H9 (cell line): Measurements from ENCODE around the gene NARF. TPM values are rescaled to one million over a fixed set of nuclear protein-coding genes. Genes with fewer than 3 reads are reported as not detected.

ENCODE experiments used
- DNase-seq: peaks from one replicate; pipeline ENCODE4 v3.0.0-alpha.2; 2017
- H2AFZ ChIP-seq: one replicate; pipeline ENCODE4 v1.6.1; 2013; ENCODE audit warnings: mild to moderate bottlenecking, low read length, control low read depth, moderate library complexity
- H2AK5ac ChIP-seq: 2 replicates; pipeline ENCODE4 v1.6.1; 2013; ENCODE audit warnings: low read length, control low read depth, mixed read lengths; ENCODE audit not compliant: insufficient read length
- H2BK120ac ChIP-seq: one replicate; pipeline ENCODE4 v1.6.1; 2013; ENCODE audit warnings: low read depth, mild to moderate bottlenecking, low read length, control low read depth, inconsistent platforms; ENCODE audit not compliant: poor library complexity, severe bottlenecking
- H2BK12ac ChIP-seq: 2 replicates; pipeline ENCODE4 v1.6.1; 2013; ENCODE audit warnings: low read length, control low read depth, mixed read lengths, low read depth; ENCODE audit not compliant: insufficient read length
- H2BK15ac ChIP-seq: 2 replicates; pipeline ENCODE4 v1.6.1; 2013; ENCODE audit warnings: low read depth, low read length, control low read depth
- H2BK20ac ChIP-seq: one replicate; pipeline ENCODE4 v1.6.1; 2013; ENCODE audit warnings: low read depth, mild to moderate bottlenecking, low read length, control low read depth, inconsistent platforms; ENCODE audit not compliant: poor library complexity, severe bottlenecking
- H2BK5ac ChIP-seq: 2 replicates; pipeline ENCODE4 v1.6.1; 2013; ENCODE audit warnings: low read length, control low read depth, mixed read lengths; ENCODE audit not compliant: insufficient read length
- H3K14ac ChIP-seq: 2 replicates; pipeline ENCODE4 v1.6.1; 2013; ENCODE audit warnings: low read length, control low read depth; ENCODE audit not compliant: insufficient read depth
- H3K18ac ChIP-seq: 2 replicates; pipeline ENCODE4 v1.6.1; 2013; ENCODE audit warnings: low read depth, mild to moderate bottlenecking, mixed read lengths, low read length, control low read depth; ENCODE audit not compliant: insufficient read length
- H3K23ac ChIP-seq: 2 replicates; pipeline ENCODE4 v1.6.1; 2013; ENCODE audit warnings: low read length, control low read depth, mixed read lengths, low read depth; ENCODE audit not compliant: insufficient read length
- H3K23me2 ChIP-seq: 2 replicates; pipeline ENCODE4 v1.6.1; 2013; ENCODE audit warnings: low read depth, mild to moderate bottlenecking, mixed read lengths, low read length, control low read depth; ENCODE audit not compliant: insufficient read length, poor library complexity, severe bottlenecking
- H3K27ac ChIP-seq: 2 replicates; pipeline ENCODE4 v1.5.1; 2013; ENCODE audit warnings: low read length, control low read depth, mixed read lengths, low read depth; ENCODE audit not compliant: insufficient read length
- H3K27me3 ChIP-seq: 2 replicates; pipeline ENCODE4 v1.6.1; 2013; ENCODE audit warnings: low read length, control low read depth, inconsistent platforms; ENCODE audit not compliant: insufficient read depth
- H3K4ac ChIP-seq: 2 replicates; pipeline ENCODE4 v1.6.1; 2013; ENCODE audit warnings: low read depth, mild to moderate bottlenecking, control low read depth, inconsistent platforms, low read length, moderate library complexity
- H3K4me1 ChIP-seq: 2 replicates; pipeline ENCODE4 v1.6.1; 2013; ENCODE audit warnings: low read length, control low read depth, inconsistent platforms; ENCODE audit not compliant: insufficient read depth
- H3K4me2 ChIP-seq: 2 replicates; pipeline ENCODE4 v1.6.1; 2013; ENCODE audit warnings: low read length, control low read depth, mixed read lengths; ENCODE audit not compliant: insufficient read length, insufficient read depth
- H3K56ac ChIP-seq: 2 replicates; pipeline ENCODE4 v1.6.1; 2013; ENCODE audit warnings: low read depth, mild to moderate bottlenecking, mixed read lengths, low read length, control low read depth; ENCODE audit not compliant: insufficient read length
- H3K79me1 ChIP-seq: 2 replicates; pipeline ENCODE4 v1.6.1; 2013; ENCODE audit warnings: low read depth, mild to moderate bottlenecking, moderate library complexity, low read length, control low read depth, inconsistent platforms; ENCODE audit not compliant: insufficient read depth, poor library complexity, severe bottlenecking
- H3K79me2 ChIP-seq: 2 replicates; pipeline ENCODE4 v1.6.1; 2013; ENCODE audit warnings: low read length, control low read depth, inconsistent platforms; ENCODE audit not compliant: insufficient read depth
- H3K9ac ChIP-seq: 2 replicates; pipeline ENCODE4 v1.6.1; 2013; ENCODE audit warnings: low read length, control low read depth, mixed read lengths; ENCODE audit not compliant: insufficient read length; ENCODE audit errors: extremely low read depth
- H3K9me3 ChIP-seq: one replicate; pipeline ENCODE4 v1.6.1; 2013; ENCODE audit warnings: low read depth, low read length, inconsistent platforms; ENCODE audit not compliant: control insufficient read depth
- H3T11ph ChIP-seq: one replicate; pipeline ENCODE4 v1.6.1; 2013; ENCODE audit warnings: mild to moderate bottlenecking, low read length, control low read depth, inconsistent platforms
- H4K20me1 ChIP-seq: one replicate; pipeline ENCODE4 v1.6.1; 2013; ENCODE audit not compliant: control insufficient read depth, insufficient read length, insufficient read depth
- H4K5ac ChIP-seq: 2 replicates; pipeline ENCODE4 v1.6.1; 2013; ENCODE audit warnings: low read depth, mild to moderate bottlenecking, mixed read lengths, low read length, control low read depth; ENCODE audit not compliant: insufficient read length
- H4K8ac ChIP-seq: replicated peaks from 2 replicates; pipeline ENCODE4 v1.6.1; 2013; ENCODE audit warnings: low read length, control low read depth, mixed read lengths, low read depth; ENCODE audit not compliant: insufficient read length
- H4K91ac ChIP-seq: 2 replicates; pipeline ENCODE4 v1.6.1; 2013; ENCODE audit warnings: low read depth, mild to moderate bottlenecking, moderate library complexity, mixed read lengths, low read length, control low read depth; ENCODE audit not compliant: insufficient read length
- H3K27ac Mint-ChIP-seq, 3 experiments: 2 replicates in 2 of 3; 3 replicates in 1 of 3; pipeline ENCODE4 v1.8.0; 2020 to 2021; ENCODE audit warnings: mixed read lengths in 3 of 3, mild to moderate bottlenecking in 1 of 3, moderate library complexity in 1 of 3
- H3K27me3 Mint-ChIP-seq: 2 replicates; pipeline ENCODE4 v1.8.0; 2021; ENCODE audit warnings: low read depth, mild to moderate bottlenecking, moderate library complexity, mixed read lengths
- H3K36me3 Mint-ChIP-seq, 3 experiments: 2 replicates in 2 of 3; 3 replicates in 1 of 3; pipeline ENCODE4 v1.8.0; 2020 to 2021; ENCODE audit warnings: low read depth in 3 of 3, mixed read lengths in 3 of 3; ENCODE audit not compliant: insufficient read depth in 1 of 3
- H3K4me1 Mint-ChIP-seq, 2 experiments: 2 replicates each; pipeline ENCODE4 v1.8.0; 2020; ENCODE audit warnings: mixed read lengths in 2 of 2
- H3K4me3 Mint-ChIP-seq, 2 experiments: 2 replicates in 1 of 2; 3 replicates in 1 of 2; pipeline ENCODE4 v1.8.0; 2020 to 2021; ENCODE audit warnings: mild to moderate bottlenecking in 2 of 2, mixed read lengths in 2 of 2, moderate library complexity in 1 of 2
- H3K9me3 Mint-ChIP-seq, 2 experiments: 2 replicates in 1 of 2; 3 replicates in 1 of 2; pipeline ENCODE4 v1.8.0; 2020; ENCODE audit warnings: mild to moderate bottlenecking in 2 of 2, mixed read lengths in 2 of 2, moderate library complexity in 1 of 2
- WGBS: extraction: QIAGEN DNeasy Blood & Tissue Kit; methylation state at CpG from one replicate; pipeline ENCODE4 v1.1.7; 2013; ENCODE audit warnings: missing lambda C conversion rate, low lambda C conversion rate, mixed read lengths; ENCODE audit not compliant: insufficient read length; ENCODE audit errors: extremely low coverage; 5-methylcytosine and 5-hydroxymethylcytosine counted together
- total RNA-seq: library from RNA; stranded (reverse); gene quantifications from 2 replicates; pipeline ENCODE4 v1.2.1, GENCODE V29; 2021
- TF ChIP-seq, protein P1 (sequence below): fragments of 200-600 bp; sonication (generic); conservative IDR thresholded peaks from 3 replicates; pipeline ENCODE4 v1.8.0; 2021; ENCODE audit warnings: antibody characterized with exemption, mild to moderate bottlenecking

The NARF gene
- total RNA-seq, 1 experiment from 2014 or later: 124 TPM

- DNase-seq: no peak
- peaks cover 0 to 3% of the 10 kb centered on the region in 2 experiments; a peak in 1 of 5 replicates for H3K9me3 Mint-ChIP-seq
- H3K14ac ChIP-seq: no peak overlapping the region; the same call in 1 of the 2 replicates
- H3K9me3 ChIP-seq: no peaks in the 10 kb centered on the region
- no peak overlapping the region for H2AK5ac ChIP-seq
- no peak overlapping the region for H2BK20ac ChIP-seq
- no peak overlapping the region for H3K23ac ChIP-seq
- H3K4me3 Mint-ChIP-seq: no peak overlapping the region
- peaks cover 4% of the 10 kb centered on the region for H3K23me2 ChIP-seq
- peaks cover 36% of the 10 kb centered on the region for H3K27me3 Mint-ChIP-seq
- no peaks in the 10 kb centered on the region for H3K79me2 ChIP-seq
- H3K4me2 ChIP-seq: no peak overlapping the region
- no CpG with 5 or more reads among the region's 8 CpGs for WGBS
- H2BK120ac ChIP-seq: no peak overlapping the region
- no peak overlapping the region for H3K18ac ChIP-seq
- peaks cover 4% of the 10 kb centered on the region; the same call in 1 of the 2 replicates for H3K27me3 ChIP-seq
- TF ChIP-seq, protein P1, sequence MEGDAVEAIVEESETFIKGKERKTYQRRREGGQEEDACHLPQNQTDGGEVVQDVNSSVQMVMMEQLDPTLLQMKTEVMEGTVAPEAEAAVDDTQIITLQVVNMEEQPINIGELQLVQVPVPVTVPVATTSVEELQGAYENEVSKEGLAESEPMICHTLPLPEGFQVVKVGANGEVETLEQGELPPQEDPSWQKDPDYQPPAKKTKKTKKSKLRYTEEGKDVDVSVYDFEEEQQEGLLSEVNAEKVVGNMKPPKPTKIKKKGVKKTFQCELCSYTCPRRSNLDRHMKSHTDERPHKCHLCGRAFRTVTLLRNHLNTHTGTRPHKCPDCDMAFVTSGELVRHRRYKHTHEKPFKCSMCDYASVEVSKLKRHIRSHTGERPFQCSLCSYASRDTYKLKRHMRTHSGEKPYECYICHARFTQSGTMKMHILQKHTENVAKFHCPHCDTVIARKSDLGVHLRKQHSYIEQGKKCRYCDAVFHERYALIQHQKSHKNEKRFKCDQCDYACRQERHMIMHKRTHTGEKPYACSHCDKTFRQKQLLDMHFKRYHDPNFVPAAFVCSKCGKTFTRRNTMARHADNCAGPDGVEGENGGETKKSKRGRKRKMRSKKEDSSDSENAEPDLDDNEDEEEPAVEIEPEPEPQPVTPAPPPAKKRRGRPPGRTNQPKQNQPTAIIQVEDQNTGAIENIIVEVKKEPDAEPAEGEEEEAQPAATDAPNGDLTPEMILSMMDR: no peak
- H4K8ac ChIP-seq: no peak overlapping the region
- H4K5ac ChIP-seq: no peak overlapping the region
- H3K27ac ChIP-seq: no peak overlapping the region
- H4K91ac ChIP-seq: no peak overlapping the region
- no peaks in the 10 kb centered on the region for H4K20me1 ChIP-seq
- H3K4me1 Mint-ChIP-seq: peaks cover 6% of the 10 kb centered on the region in 2 experiments; a peak in 3 of 4 replicates
- no peak overlapping the region for H3T11ph ChIP-seq
- H3K9ac ChIP-seq: no peak overlapping the region
- no peak overlapping the region for H3K56ac ChIP-seq
- no peak overlapping the region for H2BK12ac ChIP-seq
- H3K36me3 Mint-ChIP-seq: no peaks in the 10 kb centered on the region; a peak in 1 of 7 replicates
- no peak overlapping the region for H2BK15ac ChIP-seq
- H3K79me1 ChIP-seq: no peaks in the 10 kb centered on the region
- no peak overlapping the region for H2BK5ac ChIP-seq
- H3K27ac Mint-ChIP-seq: no peak overlapping the region
- H2AFZ ChIP-seq: no peak overlapping the region
- H3K4ac ChIP-seq: no peak overlapping the region
- no peaks in the 10 kb centered on the region for H3K4me1 ChIP-seq
These were observed 43.7 kb downstream of the NARF start for GRCh38 chr17:82502207-82502606.
